ENCODE measurements around the gene SGPP2.

The SGPP2 gene

DNA sequence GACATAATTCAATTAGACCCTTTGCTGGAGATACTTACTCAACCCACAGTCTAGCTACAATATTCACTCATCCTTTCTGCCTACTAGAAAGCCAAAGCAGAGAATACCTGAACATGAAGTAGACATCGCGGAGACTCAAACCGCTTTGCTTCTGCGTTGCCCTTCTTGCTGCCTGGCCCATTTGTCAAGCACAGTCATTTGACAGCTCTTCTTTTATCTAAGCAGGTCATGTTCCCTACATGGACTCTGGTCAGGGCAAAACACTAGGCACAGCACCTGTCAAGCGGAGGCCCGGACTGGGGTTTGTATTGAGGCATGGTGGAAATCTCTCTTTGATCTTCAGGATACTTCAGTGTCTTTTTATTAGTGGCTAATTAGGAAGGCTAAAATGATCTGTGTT, 141.9 kb downstream of the SGPP2 start:
- Histone ChIP-seq H3K9me2 (replicated peaks; ENCODE audit: insufficient read depth, low read length) (no peaks in the 10 kb centered on the region), H2AFZ (ENCODE audit: low read length) (no peak overlapping the region), H3F3A (ENCODE audit: insufficient read depth, low read length) (no peaks in the 10 kb centered on the region), H3K9ac (ENCODE audit: low read length) (no peak overlapping the region), H3K4me2 (ENCODE audit: low read depth, low read length) (no peak overlapping the region), H3K9me3 (replicated peaks; ENCODE audit: insufficient read depth, low read length) (no peaks in the 10 kb centered on the region), H3K4me3 (ENCODE audit: low read length) (no peak overlapping the region), H4K20me1 (ENCODE audit: insufficient read depth, low read length) (no peaks in the 10 kb centered on the region), H3K4me1 (ENCODE audit: low read length) (no peaks in the 10 kb centered on the region), H3K79me2 (ENCODE audit: low read length) (no peaks in the 10 kb centered on the region), H3K27ac (ENCODE audit: low read length) (no peak overlapping the region), H3K36me3 (replicated peaks; ENCODE audit: insufficient read depth, low read length) (peaks cover 2% of the 10 kb centered on the region; the same call in 1 of the 2 replicates), H3K27me3 (replicated peaks; ENCODE audit: insufficient read depth, low read length) (no peaks in the 10 kb centered on the region)
- no peak for DNase-seq
- TF ChIP-seq CTCF (IDR thresholded peaks at IDR 0.05; ENCODE audit: low read length) (no peak), EZH2phosphoT487 (IDR thresholded peaks at IDR 0.05; ENCODE audit: low read length) (no peak), EZH2 (optimal IDR thresholded peaks at IDR 0.05; ENCODE audit: low read depth, low read length) (no peak)

GRCh38 chr2:222568865-222569264, 144.5 kb downstream of the SGPP2 start:
- Histone ChIP-seq H3K27ac (ENCODE audit: low read length) (no peak overlapping the region), H3K4me1 (ENCODE audit: low read length) (peaks cover 19% of the 10 kb centered on the region), H3F3A (ENCODE audit: insufficient read depth, low read length) (peaks cover 18% of the 10 kb centered on the region), H3K36me3 (replicated peaks; ENCODE audit: insufficient read depth, low read length) (peaks cover 6% of the 10 kb centered on the region), H4K20me1 (ENCODE audit: insufficient read depth, low read length) (no peaks in the 10 kb centered on the region), H3K9me3 (replicated peaks; ENCODE audit: insufficient read depth, low read length) (no peaks in the 10 kb centered on the region), H3K27me3 (replicated peaks; ENCODE audit: insufficient read depth, low read length) (no peaks in the 10 kb centered on the region), H3K4me2 (ENCODE audit: low read depth, low read length) (no peak overlapping the region), H3K4me3 (ENCODE audit: low read length) (no peak overlapping the region), H3K9ac (ENCODE audit: low read length) (no peak overlapping the region), H2AFZ (ENCODE audit: low read length) (no peak overlapping the region), H3K79me2 (ENCODE audit: low read length) (peaks cover 7% of the 10 kb centered on the region; the same call in 1 of the 2 replicates), H3K9me2 (replicated peaks; ENCODE audit: insufficient read depth, low read length) (no peaks in the 10 kb centered on the region)
- TF ChIP-seq CTCF (IDR thresholded peaks at IDR 0.05; ENCODE audit: low read length) (no peak), EZH2 (optimal IDR thresholded peaks at IDR 0.05; ENCODE audit: low read depth, low read length) (no peak), EZH2phosphoT487 (IDR thresholded peaks at IDR 0.05; ENCODE audit: low read length) (no peak)
- DNase-seq, result no peak

- peaks cover 16% of the 10 kb centered on the region for H3K79me2 ChIP-seq (ENCODE audit: low read length)
- H3K4me2 ChIP-seq (ENCODE audit: low read depth, low read length), result no peak overlapping the region
- H3K4me1 ChIP-seq (ENCODE audit: low read length), result peaks cover 28% of the 10 kb centered on the region
- no peak for DNase-seq
- peaks cover 6% of the 10 kb centered on the region for H3K36me3 ChIP-seq (replicated peaks; ENCODE audit: insufficient read depth, low read length)
- H3F3A ChIP-seq (ENCODE audit: insufficient read depth, low read length), result peaks cover 20% of the 10 kb centered on the region
- H2AFZ ChIP-seq (ENCODE audit: low read length), result no peak overlapping the region
- H3K27ac ChIP-seq (ENCODE audit: low read length), result no peak overlapping the region
- H3K9me3 ChIP-seq (replicated peaks; ENCODE audit: insufficient read depth, low read length), result no peaks in the 10 kb centered on the region
- no peaks in the 10 kb centered on the region for H3K27me3 ChIP-seq (replicated peaks; ENCODE audit: insufficient read depth, low read length)
- TF ChIP-seq EZH2 (optimal IDR thresholded peaks at IDR 0.05; ENCODE audit: low read depth, low read length) (no peak), EZH2phosphoT487 (IDR thresholded peaks at IDR 0.05; ENCODE audit: low read length) (no peak), CTCF (IDR thresholded peaks at IDR 0.05; ENCODE audit: low read length) (no peak)
- H3K9me2 ChIP-seq (replicated peaks; ENCODE audit: insufficient read depth, low read length), result no peaks in the 10 kb centered on the region
- no peaks in the 10 kb centered on the region for H4K20me1 ChIP-seq (ENCODE audit: insufficient read depth, low read length)
- H3K4me3 ChIP-seq (ENCODE audit: low read length), result no peak overlapping the region
- no peak overlapping the region for H3K9ac ChIP-seq (ENCODE audit: low read length)
These were observed 145.5 kb downstream of the SGPP2 start for GRCh38 chr2:222569826-222570225.
